HG02885 (cell line): Measurements from ENCODE around the gene CSPG4.
"Not testable (repeated sequence)": the region's sequence is repeated elsewhere in the genome, so short reads cannot be mapped to it uniquely, and the experiment has no call there.

ENCODE experiments used
- ATAC-seq: cut with Tn5 transposase; IDR thresholded peaks from one replicate; pipeline ENCODE4 v1.9.1; 2021; ENCODE audit warnings: mild to moderate bottlenecking; ENCODE audit not compliant: unreplicated experiment, poor library complexity

CSPG4 gene

DNA sequence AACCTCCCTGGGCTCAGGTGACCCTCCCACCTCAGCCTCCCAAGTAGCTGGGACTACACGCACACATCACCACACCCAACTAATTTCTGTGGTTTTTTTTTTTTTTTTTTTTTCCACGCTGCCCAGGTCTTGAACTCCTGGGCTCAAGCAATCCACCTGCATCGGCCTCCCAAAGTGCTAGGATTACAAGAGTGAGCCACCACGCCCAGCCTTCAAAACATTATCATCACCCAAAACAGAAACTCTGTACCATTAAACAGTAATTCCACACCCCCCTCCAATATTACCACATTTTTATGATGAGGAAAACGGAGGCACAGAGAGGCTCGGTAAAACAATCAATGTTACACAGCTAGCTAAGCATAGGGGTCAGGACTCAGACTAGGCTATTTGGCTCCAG lies 76.6 kb downstream of the CSPG4 start:
- ATAC-seq, result no peak

DNA sequence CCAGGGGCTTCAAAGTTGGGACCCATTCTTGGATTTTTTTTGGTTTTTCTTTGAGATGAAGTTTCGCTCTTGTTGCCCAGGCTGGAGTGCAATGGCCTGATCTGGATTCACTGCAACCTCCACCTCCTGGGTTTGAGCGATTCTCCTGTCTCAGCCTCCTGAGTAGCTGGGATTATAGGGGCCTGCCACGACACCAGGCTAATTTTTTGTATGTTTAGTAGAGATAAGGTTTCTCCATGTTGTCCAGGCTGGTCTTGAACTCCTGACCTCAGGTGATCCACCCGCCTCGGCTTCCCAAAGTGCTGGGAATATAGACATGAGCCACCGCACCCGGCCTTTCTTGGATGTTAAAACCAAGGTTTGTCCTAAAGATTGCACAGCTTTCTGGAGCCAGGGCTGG lies 78.7 kb downstream of the CSPG4 start:
- not testable (repeated sequence) for ATAC-seq

DNA sequence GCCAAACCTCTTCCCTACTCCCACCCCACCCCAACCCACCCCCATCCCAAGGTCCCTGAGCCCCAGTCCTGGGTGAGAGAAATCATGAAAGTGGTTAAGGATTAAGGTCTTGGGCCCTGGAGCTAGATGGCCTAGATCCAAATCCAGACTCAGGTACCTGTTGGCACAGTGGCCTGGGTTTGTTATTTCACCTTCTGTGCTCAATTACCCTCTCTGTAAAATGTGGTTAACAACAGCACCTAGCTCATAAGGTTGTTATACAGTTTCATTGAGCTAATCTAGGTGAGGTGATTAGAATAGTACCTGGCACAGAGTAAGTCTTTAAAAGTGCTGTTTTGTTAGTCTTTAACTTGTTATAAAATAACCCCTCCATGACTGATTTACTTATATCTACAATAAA lies 80.7 kb downstream of the CSPG4 start:
- no peak for ATAC-seq

DNA sequence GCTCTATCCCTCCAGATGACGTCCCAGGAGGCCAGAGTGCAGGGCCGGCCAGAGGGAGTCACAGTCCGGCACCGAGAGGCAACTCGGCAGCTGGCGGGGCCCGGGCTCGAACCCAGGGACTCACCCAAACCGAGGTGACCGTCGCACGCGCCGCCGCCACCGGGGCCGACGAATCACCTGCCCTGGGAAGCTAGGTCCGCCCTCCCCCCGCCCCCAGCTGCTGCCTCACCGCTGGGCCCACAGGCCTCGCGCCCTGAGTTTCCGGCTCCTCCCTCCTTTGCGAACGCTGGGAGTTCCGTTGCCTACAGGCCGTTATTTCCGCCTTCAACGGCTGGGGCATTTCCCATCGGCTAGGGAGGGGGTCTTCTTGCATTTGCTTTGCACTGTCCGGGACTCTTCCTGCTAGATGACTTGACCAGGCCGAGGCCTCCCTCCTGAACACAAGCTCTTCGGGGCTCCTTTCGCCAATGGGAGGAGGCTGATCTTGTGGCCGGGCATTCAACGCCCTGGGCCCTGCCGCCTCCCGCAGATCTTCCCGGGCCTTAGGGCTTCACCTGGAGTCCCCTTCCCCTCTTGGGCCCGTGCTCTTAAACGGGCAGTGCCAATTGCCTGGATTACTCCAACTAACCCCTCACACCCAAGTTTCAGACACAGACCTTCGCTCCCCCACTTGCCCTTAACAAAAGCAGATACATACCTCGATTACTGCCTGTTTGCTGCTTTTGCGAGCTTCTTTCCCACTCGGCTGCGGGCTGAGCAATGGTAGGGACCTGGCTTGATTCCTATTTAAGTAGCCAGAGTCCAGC lies 86.9 kb downstream of the CSPG4 start, which contains the start of gene SNUPN:
Gene SNUPN, minus strand, starts transcription at position 184 of the 806 bp plus-strand sequence. CDS start 4,674 bp downstream, outside the sequence.
- peak; percentile 81 for ATAC-seq
